CD4-positive, alpha-beta T cell (primary cell): ENCODE results near the gene P3H2. TPM values are rescaled to one million over a fixed set of nuclear protein-coding genes. Genes with fewer than 3 reads are reported as not detected.

Experiments used
- ATAC-seq: fragments of 200-7000 bp; cut with Tn5 transposase; one replicate; pipeline ENCODE4 v1.10.0; 2022; ENCODE audit warnings: mild to moderate bottlenecking; ENCODE audit not compliant: poor library complexity
- CTCF ChIA-PET: fragments of 350-600 bp; sonication (Branson Sonifier 250); formaldehyde crosslinking; loops from one replicate; lab custom pipeline; 2021; ENCODE audit warnings: antibody characterized with exemption, inconsistent platforms; lab: Charles Lee
- POLR2A ChIA-PET: fragments of 350-600 bp; sonication (Branson Sonifier 250); formaldehyde crosslinking; loops from one replicate; lab custom pipeline; 2021; ENCODE audit warnings: antibody characterized with exemption, inconsistent platforms; lab: Charles Lee
- DNase-seq, 14 experiments: peaks; one replicate each; pipeline ENCODE4 v3.0.0-alpha.2; 2013 to 2020; ENCODE audit warnings: mixed read lengths in 2 of 14
- H3K27ac ChIP-seq, 2 donors: one replicate each; pipeline versions ENCODE4 v1.5.1 to v1.7.0; 2013; ENCODE audit warnings: low read length in 2 of 2, low read depth in 1 of 2, mild to moderate bottlenecking in 1 of 2
- H3K27me3 ChIP-seq, 2 experiments: 1 replicate in 1 of 2; 2 replicates in 1 of 2; pipeline versions ENCODE4 v1.6.1 to v1.7.0; 2013; ENCODE audit warnings: low read length in 2 of 2, control low read depth in 1 of 2, mild to moderate bottlenecking in 1 of 2, moderate library complexity in 1 of 2; ENCODE audit not compliant: insufficient read depth in 2 of 2, control insufficient read depth in 1 of 2
- H3K36me3 ChIP-seq: one replicate; pipeline ENCODE4 v1.6.1; 2013; ENCODE audit warnings: low read length, control low read depth; ENCODE audit not compliant: insufficient read depth
- H3K4me1 ChIP-seq: one replicate; pipeline ENCODE4 v1.6.1; 2013; ENCODE audit warnings: low read length, control low read depth; ENCODE audit not compliant: insufficient read depth
- H3K4me3 ChIP-seq: one replicate; pipeline ENCODE4 v1.5.1; 2013; ENCODE audit warnings: mild to moderate bottlenecking, low read length, moderate library complexity
- H3K9me3 ChIP-seq, 2 experiments: 1 replicate in 1 of 2; 2 replicates in 1 of 2; pipeline versions ENCODE4 v1.6.1 to v1.7.0; 2013; ENCODE audit warnings: low read length in 2 of 2, mild to moderate bottlenecking in 2 of 2, control low read depth in 1 of 2, moderate library complexity in 1 of 2; ENCODE audit not compliant: control insufficient read depth in 1 of 2, insufficient read depth in 1 of 2
- H3K27ac Mint-ChIP-seq: one replicate; pipeline ENCODE4 v1.8.0; 2020; ENCODE audit warnings: mixed read lengths
- H3K27me3 Mint-ChIP-seq: one replicate; pipeline ENCODE4 v1.8.0; 2021; ENCODE audit warnings: mixed read lengths
- H3K36me3 Mint-ChIP-seq: one replicate; pipeline ENCODE4 v1.8.0; 2021; ENCODE audit warnings: low read depth, mixed read lengths
- H3K4me1 Mint-ChIP-seq: one replicate; pipeline ENCODE4 v1.8.0; 2021; ENCODE audit warnings: low read depth, mixed read lengths
- H3K4me3 Mint-ChIP-seq: one replicate; pipeline ENCODE4 v1.8.0; 2020; ENCODE audit warnings: mild to moderate bottlenecking, mixed read lengths
- H3K9me3 Mint-ChIP-seq: one replicate; pipeline ENCODE4 v1.8.0; 2020; ENCODE audit warnings: mixed read lengths
- CTCF ChIP-seq: fragments of 200-600 bp; IDR thresholded peaks from one replicate; pipeline ENCODE4 v1.8.0; 2022; ENCODE audit warnings: antibody characterized with exemption, mild to moderate bottlenecking
- intact Hi-C, 2 experiments: fragments of 100-400 bp; cut with DNase I in 1 of 2; cut with micrococcal nuclease in 1 of 2; formaldehyde crosslinking; loops; one replicate each; pipeline versions ENCODE4 v1.15.1 to v1.9.0; 2023 to 2025; cut with DNase I, micrococcal nuclease
- total RNA-seq, 174 experiments: library from RNA in 2 of 174; stranded (reverse) in 2 of 174; gene quantifications; one replicate each; pipeline ENCODE4 v1.2.3 and lab custom pipeline; 2021 to 2026

P3H2 gene
- total RNA-seq, 2 experiments from 2014 or later: not detected

GRCh38 chr3:190043741-190044140, 77.0 kb downstream of the P3H2 start:
- H3K4me3 ChIP-seq: no peak overlapping the region
- no peak overlapping the region for H3K27ac ChIP-seq
- TF ChIP-seq CTCF: no peak
- H3K9me3 Mint-ChIP-seq: no peaks in the 10 kb centered on the region
- ATAC-seq (no peak), DNase-seq (no peak)
- H3K27ac Mint-ChIP-seq: no peak overlapping the region
- no peaks in the 10 kb centered on the region for H3K36me3 Mint-ChIP-seq
- no peaks in the 10 kb centered on the region for H3K4me1 Mint-ChIP-seq
- POLR2A ChIA-PET: no interaction called here
- CTCF ChIA-PET: no interaction called here
- no peaks in the 10 kb centered on the region for H3K9me3 ChIP-seq
- no peaks in the 10 kb centered on the region for H3K4me1 ChIP-seq
- intact Hi-C loops: no loop called here
- H3K27me3 ChIP-seq: peaks cover 0 to 7% of the 10 kb centered on the region in 2 experiments
- no peaks in the 10 kb centered on the region for H3K36me3 ChIP-seq
- no peak overlapping the region for H3K4me3 Mint-ChIP-seq
- peaks cover 37% of the 10 kb centered on the region for H3K27me3 Mint-ChIP-seq

- H3K27ac ChIP-seq: no peak overlapping the region
- H3K4me3 Mint-ChIP-seq: no peak overlapping the region
- H3K4me3 ChIP-seq: no peak overlapping the region
- peaks cover 39% of the 10 kb centered on the region for H3K27me3 Mint-ChIP-seq
- H3K36me3 Mint-ChIP-seq: no peaks in the 10 kb centered on the region
- no peak for ATAC-seq
- H3K27me3 ChIP-seq: peaks cover 0 to 7% of the 10 kb centered on the region in 2 experiments
- H3K36me3 ChIP-seq: no peaks in the 10 kb centered on the region
- H3K4me1 Mint-ChIP-seq: no peaks in the 10 kb centered on the region
- no peak for TF ChIP-seq CTCF
- CTCF ChIA-PET: no interaction called here
- intact Hi-C loops: no loop called here
- no peak overlapping the region for H3K27ac Mint-ChIP-seq
- H3K9me3 Mint-ChIP-seq: no peaks in the 10 kb centered on the region
- no peak for DNase-seq
- no peaks in the 10 kb centered on the region for H3K9me3 ChIP-seq
- H3K4me1 ChIP-seq: no peaks in the 10 kb centered on the region
- POLR2A ChIA-PET: no interaction called here
These were observed 78.1 kb downstream of the P3H2 start for GRCh38 chr3:190042558-190042957.

- no peaks in the 10 kb centered on the region for H3K9me3 Mint-ChIP-seq
- H3K4me1 Mint-ChIP-seq: no peaks in the 10 kb centered on the region
- H3K27me3 ChIP-seq: peaks cover 0 to 7% of the 10 kb centered on the region in 2 experiments
- no peak overlapping the region for H3K27ac ChIP-seq
- no peak overlapping the region for H3K4me3 Mint-ChIP-seq
- H3K36me3 Mint-ChIP-seq: no peaks in the 10 kb centered on the region
- H3K9me3 ChIP-seq: no peaks in the 10 kb centered on the region
- no peaks in the 10 kb centered on the region for H3K36me3 ChIP-seq
- ATAC-seq (no peak), DNase-seq (no peak)
- peaks cover 35% of the 10 kb centered on the region for H3K27me3 Mint-ChIP-seq
- POLR2A ChIA-PET: no interaction called here
- H3K4me1 ChIP-seq: no peaks in the 10 kb centered on the region
- no peak for TF ChIP-seq CTCF
- CTCF ChIA-PET: no interaction called here
- intact Hi-C loops: no loop called here
- H3K27ac Mint-ChIP-seq: no peak overlapping the region
- no peak overlapping the region for H3K4me3 ChIP-seq
These were observed 79.2 kb downstream of the P3H2 start for GRCh38 chr3:190041333-190042041.
